CD4-positive, alpha-beta T cell treated with Interleukin-12 subunit alpha and Interleukin-12 subunit beta, for 1 hour (primary cell): ENCODE measurements around the gene GPR179.

ENCODE experiments used
- DNase-seq: peaks from one replicate; pipeline ENCODE4 v3.0.0-alpha.2; 2020

Gene GPR179

GRCh38 chr17:38345743-38346142 is 2.0 kb upstream of the GPR179 start:
- no peak for DNase-seq

GRCh38 chr17:38344420-38344745 is 627 bp upstream of the GPR179 start:
- DNase-seq = no peak

GRCh38 chr17:38342886-38343607 is 709 bp downstream of the GPR179 start:
- no peak for DNase-seq

GRCh38 chr17:38341035-38341721 is 2.6 kb downstream of the GPR179 start:
- no peak for DNase-seq

GRCh38 chr17:38339891-38340290 is 3.9 kb downstream of the GPR179 start:
- DNase-seq = no peak

- DNase-seq = no peak
These were observed 5.2 kb downstream of the GPR179 start for GRCh38 chr17:38338535-38338934.

- no peak for DNase-seq
These were observed 5.7 kb downstream of the GPR179 start for GRCh38 chr17:38338053-38338452.

- DNase-seq = no peak
These were observed 6.9 kb downstream of the GPR179 start for GRCh38 chr17:38336838-38337237.

- DNase-seq = no peak
These were observed 9.0 kb downstream of the GPR179 start for GRCh38 chr17:38334480-38335364.

- peak; percentile 37 for DNase-seq
These were observed 10.0 kb downstream of the GPR179 start for GRCh38 chr17:38333635-38334295.

- DNase-seq = no peak
These were observed 11.0 kb downstream of the GPR179 start for GRCh38 chr17:38332735-38333134.

- DNase-seq = no peak
These were observed 12.8 kb downstream of the GPR179 start for GRCh38 chr17:38330941-38331411.

- DNase-seq = no peak
These were observed 13.7 kb downstream of the GPR179 start for GRCh38 chr17:38329808-38330730.

- DNase-seq = no peak
These were observed 14.5 kb downstream of the GPR179 start for GRCh38 chr17:38329284-38329683.

GRCh38 chr17:38328620-38329019 is 15.1 kb downstream of the GPR179 start:
- no peak for DNase-seq

GRCh38 chr17:38327936-38328335 is 15.8 kb downstream of the GPR179 start:
- no peak for DNase-seq

- no peak for DNase-seq
These were observed 16.6 kb downstream of the GPR179 start for GRCh38 chr17:38326996-38327792.

GRCh38 chr17:38325221-38325851 is 18.4 kb downstream of the GPR179 start:
- no peak for DNase-seq

- DNase-seq = no peak
These were observed 19.0 kb downstream of the GPR179 start for GRCh38 chr17:38324772-38325171.

- DNase-seq = no peak
These were observed 19.5 kb downstream of the GPR179 start for GRCh38 chr17:38324141-38324697.
